Endothelial cell of umbilical vein (primary cell): ENCODE measurements around the gene SULT4A1.

Experiments used
- CTCF ChIP-seq, 2 donors: IDR thresholded peaks; 1 replicate in 1 of 2; 2 replicates in 1 of 2; pipeline ENCODE4 v1.5.1; 2011; ENCODE audit warnings: low read length in 2 of 2, mild to moderate bottlenecking in 2 of 2, moderate library complexity in 2 of 2, control low read depth in 1 of 2, inconsistent platforms in 1 of 2, low read depth in 1 of 2; ENCODE audit not compliant: insufficient read depth in 1 of 2; ENCODE audit errors: extremely low read depth in 1 of 2
- EZH2 ChIP-seq: IDR thresholded peaks from 2 replicates; pipeline ENCODE4 v1.6.1; 2012; ENCODE audit warnings: borderline replicate concordance, low read depth, mild to moderate bottlenecking, moderate library complexity, low read length, inconsistent platforms; ENCODE audit not compliant: severe bottlenecking

GRCh38 chr22:43777286-43777685 lies 85.0 kb downstream of the SULT4A1 start:
- TF ChIP-seq CTCF (IDR thresholded peaks at IDR 0.05; ENCODE audit: extremely low read depth in 1 of 2, insufficient read depth in 1 of 2, low read depth in 1 of 2, low read length in 2 of 2) (no peak), EZH2 (no peak)
